Hepatocyte (in vitro differentiated cells): ENCODE data around the gene MAGEA11. TPM values are rescaled to one million over a fixed set of nuclear protein-coding genes. Genes with fewer than 3 reads are reported as not detected.
"Not testable (repeated sequence)": the region's sequence is repeated elsewhere in the genome, so short reads cannot be mapped to it uniquely, and the experiment has no call there.

Source experiments
- DNase-seq: peaks from one replicate; pipeline ENCODE4 v3.0.0-alpha.2; 2016; ENCODE audit warnings: low spot score
- H2AFZ ChIP-seq: fragments of 200-600 bp; sonication (generic); 2 replicates; pipeline ENCODE4 v1.6.0; 2016; ENCODE audit warnings: antibody characterized with exemption, mild to moderate bottlenecking
- H3K27ac ChIP-seq: fragments of 200-600 bp; sonication (generic); 2 replicates; pipeline ENCODE4 v1.5.1; 2016; ENCODE audit warnings: mild to moderate bottlenecking
- H3K27me3 ChIP-seq: fragments of 200-600 bp; sonication (generic); 2 replicates; pipeline ENCODE4 v1.6.1; 2016
- H3K36me3 ChIP-seq: fragments of 200-600 bp; sonication (generic); replicated peaks from 2 replicates; pipeline ENCODE4 v1.5.1; 2016; ENCODE audit warnings: low read depth; ENCODE audit not compliant: insufficient read depth
- H3K4me1 ChIP-seq: fragments of 200-600 bp; sonication (generic); 2 replicates; pipeline ENCODE4 v1.5.1; 2016; ENCODE audit warnings: mild to moderate bottlenecking, moderate library complexity; ENCODE audit not compliant: insufficient read depth
- H3K4me2 ChIP-seq: fragments of 200-600 bp; sonication (generic); 2 replicates; pipeline ENCODE4 v1.6.0; 2016
- H3K4me3 ChIP-seq: fragments of 200-600 bp; sonication (generic); 2 replicates; pipeline ENCODE4 v1.5.1; 2016; ENCODE audit warnings: mild to moderate bottlenecking
- H3K79me2 ChIP-seq: fragments of 200-600 bp; sonication (generic); 2 replicates; pipeline ENCODE4 v1.6.0; 2017; ENCODE audit warnings: mild to moderate bottlenecking
- H3K9me2 ChIP-seq: fragments of 200-600 bp; sonication (generic); replicated peaks from 2 replicates; pipeline ENCODE4 v1.6.0; 2017; ENCODE audit warnings: mild to moderate bottlenecking; ENCODE audit not compliant: insufficient read depth
- H3K9me3 ChIP-seq: fragments of 200-600 bp; sonication (generic); 2 replicates; pipeline ENCODE4 v1.5.1; 2016; ENCODE audit warnings: low read depth, mild to moderate bottlenecking
- H4K20me1 ChIP-seq: fragments of 200-600 bp; sonication (generic); 2 replicates; pipeline ENCODE4 v1.6.0; 2016; ENCODE audit warnings: mild to moderate bottlenecking; ENCODE audit not compliant: insufficient read depth, poor library complexity, severe bottlenecking
- EZH2 ChIP-seq: fragments of 200-600 bp; sonication (generic); IDR thresholded peaks from 2 replicates; pipeline ENCODE4 v1.6.1; 2016; ENCODE audit warnings: antibody characterized with exemption, mild to moderate bottlenecking, borderline replicate concordance
- EZH2phosphoT487 ChIP-seq: fragments of 200-600 bp; sonication (generic); IDR thresholded peaks from one replicate; pipeline ENCODE4 v1.6.1; 2018; ENCODE audit warnings: antibody characterized with exemption, mild to moderate bottlenecking, low read depth, moderate library complexity; ENCODE audit not compliant: unreplicated experiment, severe bottlenecking
- WGBS: methylation state at CpG from one replicate; pipeline ENCODE4 v1.1.6; 2016; ENCODE audit warnings: low lambda C conversion rate; ENCODE audit errors: missing lambda C conversion rate; 5-methylcytosine and 5-hydroxymethylcytosine counted together
- polyA plus RNA-seq: library from polyadenylated mRNA; unstranded; fragments of >200 nt; fragmentation: Nextera tagmentation; extraction: Ambion mirVana; gene quantifications from 2 replicates; pipeline ENCODE4 v1.2.1, GENCODE V29; 2016
- total RNA-seq: library from RNA; depleted of rRNA; stranded (reverse); fragments of >200 nt; gene quantifications from 2 replicates; pipeline ENCODE4 v1.2.3, GENCODE V29; 2014
- TF ChIP-seq, protein P1 (sequence below): fragments of 200-600 bp; sonication (generic); IDR thresholded peaks from 2 replicates; pipeline ENCODE4 v1.5.1; 2016; ENCODE audit warnings: antibody characterized with exemption, mild to moderate bottlenecking; ENCODE audit not compliant: poor library complexity

Gene MAGEA11
- total and polyA plus RNA-seq, 2 experiments from 2014 or later: not detected

GRCh38 chrX:149688552-149688951 lies 23.3 kb upstream of the MAGEA11 start:
- Histone ChIP-seq H3K4me2 (no peak overlapping the region), H3K36me3 (no peaks in the 10 kb centered on the region), H3K9me2 (no peaks in the 10 kb centered on the region), H3K4me1 (no peaks in the 10 kb centered on the region), H2AFZ (no peak overlapping the region), H3K27ac (no peak overlapping the region), H3K9me3 (no peaks in the 10 kb centered on the region), H4K20me1 (no peaks in the 10 kb centered on the region), H3K27me3 (no peaks in the 10 kb centered on the region), H3K79me2 (no peaks in the 10 kb centered on the region), H3K4me3 (no peak overlapping the region)
- no peak for TF ChIP-seq EZH2
- TF ChIP-seq, protein P1, sequence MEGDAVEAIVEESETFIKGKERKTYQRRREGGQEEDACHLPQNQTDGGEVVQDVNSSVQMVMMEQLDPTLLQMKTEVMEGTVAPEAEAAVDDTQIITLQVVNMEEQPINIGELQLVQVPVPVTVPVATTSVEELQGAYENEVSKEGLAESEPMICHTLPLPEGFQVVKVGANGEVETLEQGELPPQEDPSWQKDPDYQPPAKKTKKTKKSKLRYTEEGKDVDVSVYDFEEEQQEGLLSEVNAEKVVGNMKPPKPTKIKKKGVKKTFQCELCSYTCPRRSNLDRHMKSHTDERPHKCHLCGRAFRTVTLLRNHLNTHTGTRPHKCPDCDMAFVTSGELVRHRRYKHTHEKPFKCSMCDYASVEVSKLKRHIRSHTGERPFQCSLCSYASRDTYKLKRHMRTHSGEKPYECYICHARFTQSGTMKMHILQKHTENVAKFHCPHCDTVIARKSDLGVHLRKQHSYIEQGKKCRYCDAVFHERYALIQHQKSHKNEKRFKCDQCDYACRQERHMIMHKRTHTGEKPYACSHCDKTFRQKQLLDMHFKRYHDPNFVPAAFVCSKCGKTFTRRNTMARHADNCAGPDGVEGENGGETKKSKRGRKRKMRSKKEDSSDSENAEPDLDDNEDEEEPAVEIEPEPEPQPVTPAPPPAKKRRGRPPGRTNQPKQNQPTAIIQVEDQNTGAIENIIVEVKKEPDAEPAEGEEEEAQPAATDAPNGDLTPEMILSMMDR: no peak
- no peak for TF ChIP-seq EZH2phosphoT487
- DNase-seq: no peak
- WGBS: 75% methylated on average over 1 of the region's 1 CpG

GRCh38 chrX:149691794-149692193 lies 20.1 kb upstream of the MAGEA11 start:
- Histone ChIP-seq H3K9me2 (no peaks in the 10 kb centered on the region), H3K27me3 (no peaks in the 10 kb centered on the region), H3K9me3 (no peaks in the 10 kb centered on the region), H3K36me3 (no peaks in the 10 kb centered on the region), H3K4me2 (no peak overlapping the region), H3K4me1 (no peaks in the 10 kb centered on the region), H3K79me2 (no peaks in the 10 kb centered on the region), H2AFZ (no peak overlapping the region), H3K4me3 (no peak overlapping the region), H4K20me1 (no peaks in the 10 kb centered on the region), H3K27ac (no peak overlapping the region)
- DNase-seq: no peak
- WGBS: 81% methylated on average over 1 of the region's 1 CpG
- TF ChIP-seq, protein P1: no peak
- TF ChIP-seq EZH2phosphoT487: no peak
- TF ChIP-seq EZH2: no peak

GRCh38 chrX:149692686-149693272 lies 19.1 kb upstream of the MAGEA11 start:
- H3K36me3 ChIP-seq, H3K4me2 ChIP-seq, H3K4me3 ChIP-seq, DNase-seq, H3K27ac ChIP-seq, H4K20me1 ChIP-seq, H3K9me3 ChIP-seq, H3K79me2 ChIP-seq, H3K4me1 ChIP-seq, H2AFZ ChIP-seq, H3K9me2 ChIP-seq, H3K27me3 ChIP-seq: not testable (repeated sequence)
- 56% methylated on average over 6 of the region's 6 CpGs for WGBS

GRCh38 chrX:149699761-149700160 lies 12.1 kb upstream of the MAGEA11 start:
- no peak for DNase-seq
- H2AFZ ChIP-seq: no peak overlapping the region
- TF ChIP-seq, protein P1: no peak
- TF ChIP-seq EZH2phosphoT487 (no peak), EZH2 (no peak)

More at GRCh38 chrX:149699761-149700160, 12.1 kb upstream of the MAGEA11 start:
- Histone ChIP-seq H3K4me2 (no peak overlapping the region), H3K27ac (no peak overlapping the region), H3K79me2 (no peaks in the 10 kb centered on the region), H4K20me1 (no peaks in the 10 kb centered on the region), H3K4me1 (no peaks in the 10 kb centered on the region), H3K36me3 (no peaks in the 10 kb centered on the region), H3K9me3 (no peaks in the 10 kb centered on the region), H3K27me3 (no peaks in the 10 kb centered on the region), H3K4me3 (no peak overlapping the region), H3K9me2 (no peaks in the 10 kb centered on the region)
- WGBS: 78% methylated on average over 2 of the region's 2 CpGs
